HK-2 (cell line): ENCODE data around the gene PPA1.
"Not testable (repeated sequence)": the region's sequence is repeated elsewhere in the genome, so short reads cannot be mapped to it uniquely, and the experiment has no call there.

Source experiments
- DNase-seq: peaks from one replicate; pipeline ENCODE4 v3.0.0-alpha.2; 2018; ENCODE audit not compliant: unreplicated experiment

Gene PPA1

GRCh38 chr10:70212277-70212676 lies 21.0 kb downstream of the PPA1 start:
- DNase-seq = no peak

DNA sequence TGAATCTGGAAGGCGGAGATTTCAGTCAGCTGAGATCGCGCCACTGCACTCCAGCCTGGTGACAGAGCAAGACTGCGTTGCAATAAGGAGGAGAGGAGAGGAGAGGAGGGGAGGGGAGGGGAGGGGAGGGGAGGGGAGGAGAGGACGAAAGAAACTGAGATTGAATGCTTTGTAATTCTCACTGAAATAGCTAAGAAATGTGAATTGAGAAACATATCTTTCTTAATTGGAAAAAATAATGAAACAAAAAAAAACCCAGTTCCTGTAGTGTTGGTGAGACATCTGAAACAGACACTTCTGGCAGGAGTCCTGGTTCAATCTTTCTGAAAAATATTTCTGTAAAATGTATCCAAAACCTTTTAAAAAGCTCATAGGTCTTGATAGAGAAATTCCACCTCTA lies 26.5 kb downstream of the PPA1 start:
- DNase-seq = no peak

DNA sequence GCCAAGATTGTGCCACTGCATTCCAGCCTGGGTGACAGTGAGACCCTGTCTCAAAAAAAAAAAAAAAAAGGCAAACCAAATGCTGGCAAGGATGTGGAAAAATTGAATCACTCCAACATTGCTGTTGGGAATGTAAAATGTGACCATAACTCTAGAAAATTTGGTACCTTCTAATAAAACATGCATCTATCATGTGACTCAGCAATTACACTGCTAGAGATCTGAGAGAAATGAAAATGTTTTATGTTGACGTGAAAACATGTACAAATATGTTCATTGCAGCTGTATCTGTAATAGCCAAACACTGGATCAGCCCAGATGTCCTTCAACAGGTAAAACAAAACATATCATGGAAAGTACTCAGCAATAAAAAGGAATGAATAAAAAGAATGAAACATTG lies 32.1 kb downstream of the PPA1 start:
- no peak for DNase-seq

- DNase-seq = no peak
Observed at GRCh38 chr10:70198696-70199466, 34.3 kb downstream of the PPA1 start.

- DNase-seq = no peak
Observed at GRCh38 chr10:70197235-70197945, 35.8 kb downstream of the PPA1 start.

GRCh38 chr10:70193391-70193844 lies 39.8 kb downstream of the PPA1 start:
- DNase-seq = no peak

GRCh38 chr10:70192326-70192968 lies 40.8 kb downstream of the PPA1 start:
- DNase-seq = no peak

DNA sequence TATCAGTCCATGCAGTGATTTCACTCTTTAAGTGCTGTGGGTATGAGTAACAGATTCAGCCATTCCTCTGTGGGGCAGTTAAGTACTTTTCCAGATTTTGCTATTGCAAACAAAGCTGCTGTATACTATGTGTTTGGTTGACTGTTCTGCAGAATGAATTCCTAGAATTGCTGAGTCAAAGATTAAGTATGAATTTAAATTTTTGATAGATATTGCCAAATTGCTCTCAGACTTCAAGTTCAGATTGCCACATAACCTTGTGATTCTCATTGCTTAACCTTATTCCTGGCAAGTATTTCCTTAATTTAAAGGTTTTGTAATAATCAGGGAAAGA lies 41.3 kb downstream of the PPA1 start:
- no peak for DNase-seq

DNA sequence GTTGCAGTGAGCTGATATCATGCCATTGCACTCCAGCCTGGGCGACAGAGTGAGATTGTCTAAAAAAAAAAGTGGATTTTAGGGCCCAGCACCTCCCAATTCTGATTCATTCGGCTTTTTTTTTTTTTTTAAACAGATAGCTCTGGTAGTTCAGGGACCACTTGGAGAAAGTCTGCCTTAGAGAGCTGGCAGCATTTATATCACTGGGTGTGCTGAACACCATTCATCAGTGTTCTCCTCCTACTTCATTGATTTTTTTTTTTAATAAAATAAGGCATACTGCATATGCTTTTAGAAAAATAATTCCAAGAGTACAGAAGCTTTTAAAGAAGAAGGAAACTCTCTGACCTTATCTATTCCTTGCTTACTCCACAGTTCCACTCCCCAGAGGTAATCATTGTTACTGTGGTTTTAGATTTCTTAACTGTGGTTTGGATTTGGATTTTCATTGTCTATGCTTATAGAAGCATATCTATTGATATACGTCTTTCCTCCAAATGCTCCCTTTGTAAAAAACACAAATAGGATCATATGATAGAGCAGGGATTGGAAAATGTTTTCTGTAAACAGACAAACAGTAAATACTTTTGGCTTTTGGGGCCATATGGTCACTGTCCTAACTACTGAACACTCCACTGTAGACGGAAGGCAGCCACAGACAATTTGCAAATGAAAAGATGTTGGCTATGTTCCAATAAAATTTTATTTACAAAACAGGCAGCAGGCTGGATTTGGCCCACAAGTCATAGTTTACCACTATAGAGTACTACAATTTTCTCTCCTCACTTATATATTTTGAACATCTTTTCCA lies 41.9 kb downstream of the PPA1 start:
- DNase-seq = no peak

DNA sequence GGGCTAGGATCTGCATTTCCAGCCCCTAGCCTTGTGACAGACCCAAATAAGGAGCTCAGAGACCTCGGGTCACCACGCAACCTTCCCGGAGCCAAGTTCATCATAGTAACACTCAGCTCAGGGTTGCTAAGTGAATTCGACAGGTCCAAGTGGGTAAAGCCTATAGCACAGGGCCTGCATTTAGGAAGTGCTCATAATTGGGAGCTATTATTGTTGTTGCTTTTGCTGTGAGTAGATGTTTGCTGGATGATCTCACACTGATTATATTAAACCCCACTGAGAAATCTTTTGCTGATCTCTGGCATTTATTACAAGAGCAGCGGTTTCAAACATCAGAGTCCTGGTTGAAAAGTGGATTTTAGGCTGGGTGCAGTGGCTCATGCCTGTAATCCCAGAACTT lies 42.6 kb downstream of the PPA1 start:
- DNase-seq = no peak

DNA sequence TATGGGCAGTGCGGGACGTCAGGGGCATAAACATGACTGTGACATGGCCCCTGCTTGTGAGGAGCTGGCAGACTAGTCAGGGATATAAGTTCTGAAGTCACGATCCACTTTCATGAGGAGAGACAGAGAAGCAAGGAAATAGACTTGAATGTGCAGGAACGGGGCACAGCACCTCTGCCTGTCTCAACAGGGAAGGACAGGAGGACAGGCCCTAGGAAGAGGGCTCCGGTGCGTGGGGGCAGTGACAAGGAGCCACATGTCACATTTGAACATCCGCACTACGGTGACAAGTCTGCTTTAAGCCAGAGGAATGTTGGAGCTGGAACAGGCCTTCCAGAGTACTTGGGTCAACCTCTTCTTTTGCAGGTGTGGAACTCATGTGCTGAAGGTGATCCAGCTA lies 43.1 kb downstream of the PPA1 start:
- DNase-seq = no peak

- no peak for DNase-seq
Observed at GRCh38 chr10:70188768-70189167, 44.5 kb downstream of the PPA1 start.

DNA sequence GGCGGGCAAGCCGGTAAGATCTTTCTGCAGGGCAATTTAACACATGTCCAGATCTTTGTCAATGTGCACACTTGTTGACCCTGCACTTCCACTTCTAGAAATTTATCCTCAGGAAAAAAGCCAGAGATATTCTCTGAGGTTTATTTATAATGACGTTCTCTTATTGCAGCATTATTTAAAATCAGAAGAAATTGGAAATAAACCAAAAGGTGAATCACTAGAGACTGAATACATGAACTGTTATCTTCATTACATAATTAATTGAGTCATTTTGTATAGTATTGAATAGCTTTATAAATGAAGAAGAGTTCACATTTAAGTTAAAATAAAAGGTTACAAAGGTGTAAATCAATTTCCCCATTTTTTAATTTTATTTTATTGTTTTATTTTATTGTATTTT lies 46.7 kb downstream of the PPA1 start:
- no peak for DNase-seq

DNA sequence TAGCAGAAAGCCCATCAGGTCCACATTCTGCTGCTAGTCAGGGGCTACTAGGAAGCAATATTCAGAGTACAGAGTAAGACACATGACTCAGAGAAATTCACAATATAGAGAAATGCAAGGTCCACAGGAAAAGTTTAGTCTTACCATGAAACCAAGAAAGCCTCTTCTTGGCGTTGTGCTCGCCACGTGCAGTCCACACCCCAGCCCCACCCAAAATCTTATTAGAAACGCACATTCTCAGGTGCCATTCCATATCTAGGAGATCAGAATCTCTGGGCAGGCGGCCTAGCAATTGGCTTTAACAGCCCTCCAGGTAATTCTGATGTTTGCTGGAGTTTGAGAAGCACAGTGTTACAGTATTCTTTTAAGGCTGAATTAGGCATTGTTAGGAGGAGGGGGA lies 47.1 kb downstream of the PPA1 start:
- no peak for DNase-seq

DNA sequence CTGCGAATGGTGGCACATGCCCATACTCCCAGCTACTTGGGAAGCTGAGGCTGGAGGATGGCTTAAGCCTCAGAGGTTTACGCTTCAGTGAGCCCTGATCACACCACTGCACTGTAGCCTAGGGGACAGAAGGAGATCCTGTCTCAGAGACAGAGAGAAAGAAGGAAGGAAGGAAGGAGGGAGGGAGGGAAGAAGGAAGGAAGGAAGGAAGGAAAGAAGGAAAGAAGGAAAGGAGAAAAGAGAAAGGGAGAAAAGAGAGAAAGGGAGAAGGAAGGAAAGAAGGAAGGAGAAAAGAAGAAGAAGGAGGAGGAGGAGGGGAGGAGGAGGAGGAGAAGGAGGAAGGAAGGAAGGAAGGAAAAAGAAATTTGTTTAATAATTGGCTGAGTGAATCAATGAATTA lies 49.9 kb downstream of the PPA1 start:
- no peak for DNase-seq

DNA sequence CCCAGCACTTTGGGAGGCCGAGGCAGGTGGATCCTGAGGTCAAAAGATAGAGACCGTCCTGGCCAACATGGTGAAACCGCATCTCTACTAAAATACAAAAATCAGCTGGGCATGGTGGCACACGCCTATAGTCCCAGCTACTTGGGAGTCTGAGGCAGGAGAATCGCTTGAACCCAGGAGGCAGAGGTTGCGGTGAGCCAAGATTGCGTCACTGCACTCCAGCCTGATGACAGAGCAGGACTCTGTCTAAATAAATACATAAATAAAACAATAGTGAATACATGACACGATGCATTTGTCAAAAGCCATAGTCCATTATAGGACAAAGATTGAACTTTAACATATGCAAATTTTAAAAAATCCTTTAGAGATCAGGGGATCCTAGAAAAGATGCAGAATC lies 54.0 kb downstream of the PPA1 start:
- not testable (repeated sequence) for DNase-seq

- DNase-seq = no peak
Observed at GRCh38 chr10:70178139-70178725, 55.0 kb downstream of the PPA1 start.

DNA sequence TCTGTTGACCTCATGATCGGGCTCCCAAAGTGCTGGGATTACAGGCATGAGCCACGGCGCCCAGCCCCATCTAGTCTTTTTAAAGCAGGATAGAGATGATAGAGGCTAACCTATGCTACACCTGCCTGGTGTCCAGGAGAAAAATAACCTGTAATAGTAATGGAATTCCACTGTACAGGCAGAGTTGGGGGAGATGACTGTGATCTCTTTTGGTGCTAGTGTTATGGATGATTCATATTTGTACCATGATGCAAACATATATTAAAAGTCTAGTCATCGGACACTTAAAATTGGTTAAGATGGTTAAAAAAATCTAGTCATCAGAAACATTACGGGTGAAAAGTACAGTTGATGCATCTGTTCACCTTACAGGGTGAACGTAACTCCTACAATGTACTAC lies 56.8 kb downstream of the PPA1 start:
- DNase-seq = no peak

- no peak for DNase-seq
Observed at GRCh38 chr10:70175516-70175915, 57.7 kb downstream of the PPA1 start.

DNA sequence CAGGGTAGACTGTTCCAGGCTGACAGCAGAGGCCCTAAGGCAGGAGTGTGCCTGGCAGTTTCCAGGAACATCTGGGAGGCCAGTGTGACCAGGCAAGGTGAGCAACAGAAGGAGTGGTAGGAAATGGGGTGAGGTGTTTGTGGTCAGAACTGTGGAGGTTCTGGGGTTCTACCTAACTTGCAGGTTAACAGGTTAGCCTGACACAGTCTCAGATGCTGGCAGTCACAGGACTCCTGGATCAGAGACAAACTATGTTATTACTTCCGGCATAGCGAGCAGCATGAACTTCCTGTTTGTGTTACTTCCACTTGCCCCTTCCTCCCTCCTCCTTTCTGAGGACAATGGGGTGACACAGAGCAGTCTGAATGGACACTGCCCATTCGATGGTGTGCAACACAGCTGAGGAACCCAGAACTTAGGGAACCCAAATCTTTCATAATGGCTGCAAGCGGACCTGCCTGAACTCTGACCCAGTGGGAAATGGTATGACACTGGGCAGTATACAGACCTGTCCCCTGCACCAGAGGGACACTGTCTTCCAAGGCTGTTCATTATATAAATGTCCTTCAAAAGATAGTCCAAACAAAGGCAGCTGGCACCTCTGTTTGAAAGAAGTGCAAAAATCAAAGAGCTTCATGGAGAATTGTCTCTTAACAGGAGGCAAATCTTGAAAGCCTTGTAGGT lies 59.0 kb downstream of the PPA1 start:
- no peak for DNase-seq

- no peak for DNase-seq
Observed at GRCh38 chr10:70169649-70170364, 63.4 kb downstream of the PPA1 start.
